AG04450 (cell line): Measurements from ENCODE around the gene SLC26A4. TPM values are rescaled to one million over a fixed set of nuclear protein-coding genes. Genes with fewer than 3 reads are reported as not detected.

Source experiments
- CTCF ChIA-PET: fragments of 300-600, 350-600 bp; formaldehyde crosslinking; extraction: SDS; loops from one replicate; lab custom pipeline; 2022; ENCODE audit warnings: antibody characterized with exemption, inconsistent platforms; lab: Charles Lee
- POLR2A ChIA-PET: fragments of 350-600 bp; formaldehyde crosslinking; extraction: SDS; loops from one replicate; lab custom pipeline; 2021; ENCODE audit warnings: antibody characterized with exemption, inconsistent platforms; lab: Yijun Ruan, JAX
- DNase-seq: peaks from one replicate; pipeline ENCODE4 v3.0.0-alpha.2; 2011; ENCODE audit warnings: low read depth, low spot score
- H3K27ac ChIP-seq: one replicate; pipeline ENCODE4 v1.5.1; 2012; ENCODE audit warnings: low read depth, low read length, control low read depth
- H3K27me3 ChIP-seq: one replicate; pipeline ENCODE4 v1.6.0; 2012; ENCODE audit warnings: low read length; ENCODE audit not compliant: control insufficient read depth, insufficient read depth
- H3K4me3 ChIP-seq: 2 replicates; pipeline ENCODE4 v1.5.1; 2011; ENCODE audit warnings: mild to moderate bottlenecking, low read depth, low read length, control low read depth
- H3K9me3 ChIP-seq: 2 replicates; pipeline ENCODE4 v1.5.1; 2012; ENCODE audit warnings: low read length; ENCODE audit not compliant: control insufficient read depth, insufficient read depth
- polyA plus RNA-seq: library from polyadenylated mRNA; depleted of rRNA; stranded (reverse); fragments of >200 nt; gene quantifications from 2 replicates; pipeline ENCODE4 v1.2.3, GENCODE V29; 2011
- TF ChIP-seq, protein P1 (sequence below): IDR thresholded peaks from 2 replicates; pipeline ENCODE4 v1.5.1; 2011; ENCODE audit warnings: low read depth, low read length, control low read depth, inconsistent platforms

SLC26A4 gene
- polyA plus RNA-seq, 1 experiment: 0.12 TPM

DNA sequence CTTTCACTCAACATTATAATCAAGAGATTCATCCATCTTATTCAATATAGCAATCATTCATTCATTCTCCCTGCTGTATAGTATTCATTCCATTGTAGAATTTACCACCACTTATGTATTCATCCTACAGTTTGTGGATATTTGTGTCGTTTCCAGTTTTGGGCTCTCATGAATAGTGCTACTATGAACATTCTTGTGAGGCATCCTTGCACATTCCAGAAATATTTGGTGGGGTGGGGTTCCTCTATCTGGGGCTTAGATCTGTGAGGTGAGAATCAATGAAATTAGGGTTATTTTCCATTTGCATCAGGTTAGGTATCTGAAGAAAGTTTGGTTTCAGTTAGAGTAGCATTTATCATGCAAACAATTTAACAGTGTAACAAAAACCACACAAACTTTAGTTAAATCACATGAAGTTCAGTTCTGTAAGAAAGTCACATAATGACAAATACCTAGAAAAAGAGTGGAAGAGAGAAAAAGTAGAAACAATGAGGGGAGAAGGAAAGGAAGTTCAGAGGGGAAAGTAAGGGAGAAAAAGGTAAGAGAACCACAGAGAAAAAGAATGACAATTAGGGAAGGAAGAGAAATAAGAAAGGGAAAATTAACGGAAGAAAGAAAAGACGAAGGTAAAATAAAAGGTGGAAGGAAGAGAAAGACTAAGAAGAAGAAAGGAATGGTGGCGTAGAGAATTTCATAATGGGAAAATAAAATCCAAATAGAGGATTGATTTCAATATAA, 58.0 kb downstream of the SLC26A4 start:
- Histone ChIP-seq H3K9me3 (no peaks in the 10 kb centered on the region), H3K27ac (no peak overlapping the region), H3K4me3 (no peak overlapping the region), H3K27me3 (no peaks in the 10 kb centered on the region)
- no peak for DNase-seq
- ChIA-PET POLR2A (no interaction called here), CTCF (interaction anchor here (2.3 kb wide), 1 partner anchor 255 kb away, joined by 18 read pairs; no protein-coding TSS in a partner anchor)
- TF ChIP-seq, protein P1, sequence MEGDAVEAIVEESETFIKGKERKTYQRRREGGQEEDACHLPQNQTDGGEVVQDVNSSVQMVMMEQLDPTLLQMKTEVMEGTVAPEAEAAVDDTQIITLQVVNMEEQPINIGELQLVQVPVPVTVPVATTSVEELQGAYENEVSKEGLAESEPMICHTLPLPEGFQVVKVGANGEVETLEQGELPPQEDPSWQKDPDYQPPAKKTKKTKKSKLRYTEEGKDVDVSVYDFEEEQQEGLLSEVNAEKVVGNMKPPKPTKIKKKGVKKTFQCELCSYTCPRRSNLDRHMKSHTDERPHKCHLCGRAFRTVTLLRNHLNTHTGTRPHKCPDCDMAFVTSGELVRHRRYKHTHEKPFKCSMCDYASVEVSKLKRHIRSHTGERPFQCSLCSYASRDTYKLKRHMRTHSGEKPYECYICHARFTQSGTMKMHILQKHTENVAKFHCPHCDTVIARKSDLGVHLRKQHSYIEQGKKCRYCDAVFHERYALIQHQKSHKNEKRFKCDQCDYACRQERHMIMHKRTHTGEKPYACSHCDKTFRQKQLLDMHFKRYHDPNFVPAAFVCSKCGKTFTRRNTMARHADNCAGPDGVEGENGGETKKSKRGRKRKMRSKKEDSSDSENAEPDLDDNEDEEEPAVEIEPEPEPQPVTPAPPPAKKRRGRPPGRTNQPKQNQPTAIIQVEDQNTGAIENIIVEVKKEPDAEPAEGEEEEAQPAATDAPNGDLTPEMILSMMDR: no peak

DNA sequence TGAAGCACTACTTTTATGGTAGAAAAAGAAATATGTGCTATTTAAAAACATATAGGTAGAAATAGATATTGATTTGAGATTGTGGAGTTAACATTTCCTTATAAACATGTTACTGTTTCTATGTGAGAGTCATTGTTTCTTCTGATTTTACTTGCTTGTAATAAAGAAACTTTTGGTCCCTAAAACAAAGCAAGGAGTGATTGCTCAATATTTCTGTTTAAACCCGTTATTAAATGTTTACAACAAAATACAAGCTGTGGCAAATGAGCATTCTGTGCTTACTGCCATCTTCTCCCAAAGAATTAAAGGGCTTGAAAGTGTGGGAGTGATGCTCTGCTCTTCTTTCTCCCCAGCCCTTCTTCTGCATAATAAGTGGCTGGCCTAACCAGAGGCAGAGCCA, 60.7 kb downstream of the SLC26A4 start:
- POLR2A ChIA-PET: no interaction called here
- TF ChIP-seq, protein P1: no peak

DNA sequence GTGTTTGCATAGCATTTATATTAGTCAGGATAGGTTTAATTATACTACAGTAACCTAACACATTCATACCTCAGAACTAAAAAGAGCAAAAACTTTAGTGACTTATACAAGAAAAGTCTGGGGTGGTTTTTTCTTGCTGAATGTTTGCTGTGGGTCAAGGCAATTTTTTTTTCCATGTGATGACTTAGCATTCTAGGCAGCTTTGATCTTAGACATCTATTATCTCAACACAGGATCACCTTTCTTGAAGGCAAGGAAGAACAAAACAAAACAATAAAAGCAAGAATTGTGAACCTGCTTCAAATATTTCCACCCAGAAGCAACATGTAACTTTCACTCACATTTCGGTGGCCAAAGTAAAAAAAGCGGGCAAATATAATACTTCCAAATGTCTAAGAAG, 62.6 kb downstream of the SLC26A4 start:
- ChIA-PET CTCF (interaction anchor here (1.1 to 2.2 kb wide), 3 partner anchors 222 to 574 kb away, joined by 3 to 19 read pairs (median 4); no protein-coding TSS in a partner anchor), POLR2A (no interaction called here)
- TF ChIP-seq, protein P1: no peak
- no peak overlapping the region for H3K4me3 ChIP-seq
- H3K27me3 ChIP-seq: peaks cover 2% of the 10 kb centered on the region
- DNase-seq: no peak
- H3K9me3 ChIP-seq: no peaks in the 10 kb centered on the region
- no peak overlapping the region for H3K27ac ChIP-seq

More for the DNA sequence above, 60.7 kb downstream of the SLC26A4 start:
- DNase-seq: no peak
- no peak overlapping the region for H3K4me3 ChIP-seq
- H3K27me3 ChIP-seq: no peaks in the 10 kb centered on the region
- CTCF ChIA-PET: no interaction called here
- H3K9me3 ChIP-seq: no peaks in the 10 kb centered on the region
- H3K27ac ChIP-seq: no peak overlapping the region

DNA sequence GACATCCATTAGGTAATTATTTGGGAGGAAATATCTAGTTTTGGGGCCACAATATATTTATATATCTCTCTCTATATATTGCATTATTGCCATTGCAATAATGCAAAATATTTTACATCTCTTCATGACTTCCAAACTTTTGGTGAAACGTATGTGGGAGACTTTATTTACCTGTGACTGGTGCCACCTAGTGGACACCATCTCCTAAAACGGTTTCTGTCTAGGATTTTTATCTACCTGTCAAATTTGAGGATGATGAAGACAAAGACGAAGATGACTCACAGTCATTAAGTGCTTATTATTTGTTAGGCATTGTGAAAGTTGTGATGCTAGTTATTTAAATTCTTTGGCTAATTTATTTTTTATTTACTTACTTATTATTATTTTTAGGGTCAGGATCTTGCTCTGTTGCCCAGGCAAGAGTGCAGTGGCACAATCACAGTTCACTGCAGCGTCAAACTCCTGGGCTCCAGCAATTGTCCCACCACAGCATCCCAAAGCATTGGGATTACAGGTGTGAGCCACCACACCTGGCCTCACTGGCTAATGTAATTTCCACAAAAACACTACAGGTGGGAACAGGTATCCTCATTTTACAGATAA, 64.6 kb downstream of the SLC26A4 start:
- Histone ChIP-seq H3K4me3 (no peak overlapping the region), H3K27me3 (peaks cover 2% of the 10 kb centered on the region), H3K27ac (no peak overlapping the region), H3K9me3 (no peaks in the 10 kb centered on the region)
- TF ChIP-seq, protein P1: peak; percentile 65
- ChIA-PET POLR2A (no interaction called here), CTCF (interaction anchor here (0.7 to 5.9 kb wide), 15 partner anchors 10 to 1561 kb away, joined by 3 to 75 read pairs (median 3); no protein-coding TSS in a partner anchor)
- DNase-seq: peak; percentile 42
